Activated naive CD4-positive, alpha-beta T cell treated with anti-CD3 and anti-CD28 coated beads, Interleukin-2, amount 50 U/mL, for 24 hours (primary cell): ENCODE measurements around the gene ARAP1.
A peak's percentile ranks its signal among the peaks of the same experiment; 100 is the strongest.

Source experiments
- H3K27ac Mint-ChIP-seq: one replicate; pipeline ENCODE4 v1.8.0; 2021; ENCODE audit warnings: mild to moderate bottlenecking, mixed read lengths
- H3K27me3 Mint-ChIP-seq: one replicate; pipeline ENCODE4 v1.8.0; 2021; ENCODE audit warnings: mixed read lengths
- H3K36me3 Mint-ChIP-seq: one replicate; pipeline ENCODE4 v1.8.0; 2021; ENCODE audit warnings: mixed read lengths
- H3K4me1 Mint-ChIP-seq: one replicate; pipeline ENCODE4 v1.8.0; 2021; ENCODE audit warnings: mixed read lengths
- H3K4me3 Mint-ChIP-seq: one replicate; pipeline ENCODE4 v1.8.0; 2021; ENCODE audit warnings: mild to moderate bottlenecking, mixed read lengths
- H3K9me3 Mint-ChIP-seq: one replicate; pipeline ENCODE4 v1.8.0; 2021; ENCODE audit warnings: mixed read lengths

Gene ARAP1

DNA sequence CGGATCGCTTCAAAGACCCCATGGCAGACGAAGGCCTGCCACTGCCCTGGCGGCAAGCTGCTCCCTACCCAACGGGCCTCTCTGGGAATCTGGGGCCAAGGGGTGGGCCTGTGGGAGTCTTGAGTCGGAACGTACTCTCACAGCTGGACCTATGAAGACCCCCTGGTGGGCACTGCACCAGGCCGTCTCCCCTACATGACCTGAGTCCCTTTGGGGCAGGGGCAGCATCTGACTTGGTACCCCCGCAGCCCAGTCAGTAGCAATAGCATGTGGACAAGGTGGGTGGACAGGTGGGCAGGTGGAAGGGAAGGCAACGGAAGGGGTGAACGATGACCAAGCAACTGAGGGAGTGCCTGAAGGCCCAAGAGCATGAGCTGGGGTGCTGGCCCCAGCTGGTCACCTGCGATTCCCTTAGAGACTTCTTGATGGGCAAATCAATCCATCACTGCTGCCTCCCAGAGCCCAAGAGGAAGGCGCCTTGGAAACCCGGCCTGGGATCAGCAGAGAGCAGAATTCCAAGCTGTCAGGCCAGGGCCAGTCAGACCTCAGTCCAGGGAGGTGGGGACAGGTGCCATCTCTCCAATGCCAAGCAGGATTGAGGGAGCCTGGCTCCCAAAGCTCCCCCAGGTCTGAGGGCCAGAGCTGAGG is 35.3 kb downstream of the ARAP1 start:
- Mint-ChIP-seq H3K36me3 (no peaks in the 10 kb centered on the region), H3K4me1 (peaks cover 73% of the 10 kb centered on the region), H3K9me3 (no peaks in the 10 kb centered on the region), H3K27me3 (no peaks in the 10 kb centered on the region), H3K27ac (no peak overlapping the region), H3K4me3 (no peak overlapping the region)

- no peaks in the 10 kb centered on the region for H3K9me3 Mint-ChIP-seq
- H3K27me3 Mint-ChIP-seq = no peaks in the 10 kb centered on the region
- H3K4me1 Mint-ChIP-seq = peaks cover 67% of the 10 kb centered on the region
- no peak overlapping the region for H3K4me3 Mint-ChIP-seq
- H3K27ac Mint-ChIP-seq = no peak overlapping the region
- peaks cover under 1% of the 10 kb centered on the region for H3K36me3 Mint-ChIP-seq
Measured at GRCh38 chr11:72716290-72716689, 35.9 kb downstream of the ARAP1 start.

- no peak overlapping the region for H3K4me3 Mint-ChIP-seq
- peak overlapping the region; percentile 74 for H3K27ac Mint-ChIP-seq
- no peaks in the 10 kb centered on the region for H3K9me3 Mint-ChIP-seq
- peaks cover 9% of the 10 kb centered on the region for H3K36me3 Mint-ChIP-seq
- no peaks in the 10 kb centered on the region for H3K27me3 Mint-ChIP-seq
- H3K4me1 Mint-ChIP-seq = peaks cover 35% of the 10 kb centered on the region
Measured at GRCh38 chr11:72712841-72713240, 39.4 kb downstream of the ARAP1 start.

- Mint-ChIP-seq H3K4me3 (no peak overlapping the region), H3K27ac (peak overlapping the region; percentile 74), H3K36me3 (peaks cover 11% of the 10 kb centered on the region)
Measured at GRCh38 chr11:72712168-72712751, 39.9 kb downstream of the ARAP1 start.

GRCh38 chr11:72711141-72711540 is 41.1 kb downstream of the ARAP1 start:
- no peak overlapping the region for H3K27ac Mint-ChIP-seq
- H3K9me3 Mint-ChIP-seq = no peaks in the 10 kb centered on the region
- H3K4me3 Mint-ChIP-seq = no peak overlapping the region
- peaks cover 23% of the 10 kb centered on the region for H3K4me1 Mint-ChIP-seq
- peaks cover 16% of the 10 kb centered on the region for H3K36me3 Mint-ChIP-seq
- H3K27me3 Mint-ChIP-seq = no peaks in the 10 kb centered on the region

More at GRCh38 chr11:72712168-72712751, 39.9 kb downstream of the ARAP1 start:
- H3K9me3 Mint-ChIP-seq = no peaks in the 10 kb centered on the region
- H3K4me1 Mint-ChIP-seq = peaks cover 31% of the 10 kb centered on the region
- no peaks in the 10 kb centered on the region for H3K27me3 Mint-ChIP-seq

DNA sequence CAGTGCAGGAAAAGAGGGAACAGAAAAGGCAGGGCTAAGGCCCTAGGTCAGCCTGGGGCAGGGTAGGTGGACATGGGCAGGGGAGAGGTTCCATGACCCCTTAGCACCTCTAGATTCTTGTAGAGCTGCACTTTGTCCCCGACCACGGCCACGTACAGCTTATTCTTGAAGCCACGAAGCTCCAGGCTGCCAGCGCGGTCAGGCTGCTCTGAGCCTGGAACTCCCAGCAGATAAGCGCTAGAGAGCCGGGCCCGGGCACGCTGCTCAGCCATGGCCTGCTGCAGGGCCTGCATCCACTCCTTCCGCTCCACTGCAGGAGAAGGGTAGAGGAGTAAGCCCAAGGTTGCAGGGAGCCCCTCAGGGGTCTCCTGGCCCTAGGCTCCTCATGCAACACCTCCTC is 41.9 kb downstream of the ARAP1 start:
- H3K4me1 Mint-ChIP-seq = peaks cover 16% of the 10 kb centered on the region
- no peaks in the 10 kb centered on the region for H3K27me3 Mint-ChIP-seq
- peak overlapping the region; percentile 55 for H3K27ac Mint-ChIP-seq
- peaks cover 20% of the 10 kb centered on the region for H3K36me3 Mint-ChIP-seq
- no peaks in the 10 kb centered on the region for H3K9me3 Mint-ChIP-seq
- no peak overlapping the region for H3K4me3 Mint-ChIP-seq

DNA sequence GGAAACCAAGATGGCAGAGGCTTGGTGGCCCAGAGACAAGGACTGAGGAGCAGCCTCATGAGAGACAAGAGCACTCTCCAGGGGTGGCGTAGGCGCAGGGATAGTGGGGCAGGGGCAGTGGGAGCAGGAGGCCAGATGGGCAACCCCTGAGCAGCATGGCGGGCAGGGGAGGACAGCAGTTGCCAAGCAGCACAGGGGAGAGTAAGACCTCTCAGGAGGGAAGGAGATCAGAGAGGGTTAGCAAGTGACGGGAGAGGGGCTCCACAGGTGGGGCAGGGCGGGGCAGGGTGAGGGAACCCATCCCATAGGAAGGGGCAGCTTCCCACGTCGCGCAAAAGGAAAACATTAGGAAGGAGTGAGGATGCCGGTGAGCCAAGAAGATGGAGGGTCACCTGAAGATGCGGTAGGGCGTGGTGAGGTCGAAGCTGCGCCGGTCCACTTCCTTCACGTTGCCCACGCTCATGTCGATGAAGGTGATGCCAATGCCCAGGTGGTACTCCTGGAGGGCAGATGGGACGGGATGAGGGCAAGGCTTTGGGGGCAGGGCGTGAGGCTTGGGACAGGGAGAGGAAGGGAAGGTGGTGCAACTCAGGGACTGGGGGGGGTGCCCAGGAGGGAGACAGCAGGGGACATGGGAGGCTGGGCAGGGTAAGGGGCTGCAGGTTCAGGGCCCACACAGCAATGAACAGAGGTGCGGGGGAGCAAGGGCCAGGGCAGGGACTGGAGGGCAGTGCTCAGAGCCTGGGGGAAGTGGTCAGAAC is 42.5 kb downstream of the ARAP1 start:
- Mint-ChIP-seq H3K4me1 (peaks cover 10% of the 10 kb centered on the region), H3K27ac (peak overlapping the region; percentile 55), H3K36me3 (peaks cover 24% of the 10 kb centered on the region), H3K9me3 (no peaks in the 10 kb centered on the region), H3K27me3 (no peaks in the 10 kb centered on the region), H3K4me3 (no peak overlapping the region)

DNA sequence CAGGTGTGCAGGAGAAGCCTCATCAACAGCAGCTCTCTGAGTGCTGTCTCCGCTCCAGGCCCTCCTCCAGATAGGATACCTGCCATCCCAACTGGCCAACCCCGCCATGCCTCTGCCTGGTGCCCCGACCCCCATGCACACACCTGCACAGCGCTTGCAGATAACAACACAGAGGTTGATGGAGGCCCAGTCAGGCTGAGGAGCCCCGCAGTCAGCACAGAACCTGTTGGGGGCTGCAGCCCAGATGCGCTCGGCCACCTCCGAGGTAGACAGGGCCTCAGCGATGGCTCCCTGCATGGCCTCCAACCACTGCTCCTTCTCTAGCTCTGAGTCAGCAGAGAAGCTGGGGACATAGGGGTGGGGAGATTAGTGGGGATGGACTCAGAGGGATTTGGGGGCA is 45.2 kb downstream of the ARAP1 start:
- peaks cover 24% of the 10 kb centered on the region for H3K36me3 Mint-ChIP-seq
- no peaks in the 10 kb centered on the region for H3K4me1 Mint-ChIP-seq
- H3K27me3 Mint-ChIP-seq = no peaks in the 10 kb centered on the region
- no peaks in the 10 kb centered on the region for H3K9me3 Mint-ChIP-seq
- H3K27ac Mint-ChIP-seq = no peak overlapping the region
- H3K4me3 Mint-ChIP-seq = no peak overlapping the region

GRCh38 chr11:72706579-72706978 is 45.6 kb downstream of the ARAP1 start:
- Mint-ChIP-seq H3K27ac (peak overlapping the region; percentile 55), H3K9me3 (no peaks in the 10 kb centered on the region), H3K36me3 (peaks cover 24% of the 10 kb centered on the region)

DNA sequence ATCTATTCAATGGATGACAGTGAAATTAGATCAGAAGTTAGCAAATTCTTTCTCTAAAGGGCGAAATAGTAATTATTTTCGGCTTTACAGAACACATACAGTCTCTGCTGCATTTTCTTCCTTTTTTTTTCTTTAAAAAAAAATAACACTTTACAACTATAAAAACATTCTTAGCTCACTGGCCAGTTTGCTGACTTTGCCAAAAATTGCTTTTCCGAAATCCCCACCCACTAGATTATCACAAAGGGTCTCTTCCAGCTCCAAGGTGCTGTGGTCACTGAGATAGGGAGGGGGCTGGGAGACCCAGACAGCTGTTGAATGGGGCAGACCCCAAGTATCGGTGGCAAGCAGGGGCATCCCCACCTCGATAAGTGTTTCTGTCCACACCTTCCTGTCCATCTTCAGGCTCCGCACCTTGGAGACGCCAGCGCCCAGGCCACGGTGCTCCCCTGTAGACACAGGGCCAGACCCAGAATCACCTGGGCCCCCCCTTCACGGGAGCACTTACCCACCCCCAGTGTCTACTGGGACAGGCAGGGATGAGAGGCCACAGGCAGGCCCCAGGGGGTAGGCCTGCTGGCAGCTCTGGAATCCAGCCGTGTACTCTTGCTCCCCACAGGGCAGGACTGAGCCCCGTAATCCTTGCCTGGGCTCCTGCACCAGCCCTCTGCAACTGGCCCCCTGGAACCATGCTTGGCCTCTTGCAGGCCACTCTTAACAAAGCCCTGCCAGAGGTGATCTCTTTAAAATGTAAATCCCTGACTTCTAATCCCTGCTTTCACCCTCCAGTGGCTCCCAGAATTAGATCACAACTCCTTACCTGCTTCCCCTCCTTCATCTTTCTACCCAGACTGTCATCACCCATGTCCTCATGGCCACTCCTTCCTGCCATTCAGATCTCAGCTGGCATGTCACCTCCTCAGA is 46.5 kb downstream of the ARAP1 start:
- Mint-ChIP-seq H3K36me3 (peaks cover 23% of the 10 kb centered on the region), H3K27me3 (no peaks in the 10 kb centered on the region), H3K4me1 (no peaks in the 10 kb centered on the region)

More at GRCh38 chr11:72706579-72706978, 45.6 kb downstream of the ARAP1 start:
- H3K27me3 Mint-ChIP-seq = no peaks in the 10 kb centered on the region
- no peak overlapping the region for H3K4me3 Mint-ChIP-seq
- no peaks in the 10 kb centered on the region for H3K4me1 Mint-ChIP-seq

DNA sequence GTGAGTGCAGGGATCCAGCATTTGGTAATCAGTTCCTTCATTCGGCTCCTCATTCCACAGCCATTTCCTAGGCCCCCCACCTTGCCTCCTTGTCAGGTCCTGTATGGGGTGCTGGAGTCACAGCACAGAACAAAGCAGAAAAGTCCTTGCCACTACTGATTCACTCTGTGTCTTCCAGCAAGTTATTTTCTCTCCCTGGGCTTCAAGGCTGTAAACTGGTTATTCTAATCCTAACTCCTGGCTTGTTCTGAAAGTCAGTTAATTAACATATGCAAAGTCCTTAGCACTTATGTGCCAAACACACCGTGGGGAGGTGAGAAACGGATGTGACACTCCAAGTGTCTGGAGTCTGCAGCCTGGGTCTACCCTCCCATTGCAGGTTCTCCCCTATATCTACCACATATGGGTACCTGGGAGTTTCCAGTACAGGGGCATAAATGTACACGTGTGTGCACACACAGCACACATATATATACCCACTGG is 47.4 kb downstream of the ARAP1 start:
- H3K36me3 Mint-ChIP-seq = peaks cover 23% of the 10 kb centered on the region
- H3K27ac Mint-ChIP-seq = no peak overlapping the region
- H3K4me3 Mint-ChIP-seq = no peak overlapping the region
- no peaks in the 10 kb centered on the region for H3K27me3 Mint-ChIP-seq
- H3K9me3 Mint-ChIP-seq = no peaks in the 10 kb centered on the region
- no peaks in the 10 kb centered on the region for H3K4me1 Mint-ChIP-seq

More for the DNA sequence above, 46.5 kb downstream of the ARAP1 start:
- Mint-ChIP-seq H3K27ac (peak overlapping the region; percentile 55), H3K9me3 (no peaks in the 10 kb centered on the region), H3K4me3 (no peak overlapping the region)

GRCh38 chr11:72704028-72704782 is 48.0 kb downstream of the ARAP1 start:
- H3K9me3 Mint-ChIP-seq = no peaks in the 10 kb centered on the region
- peaks cover 21% of the 10 kb centered on the region for H3K36me3 Mint-ChIP-seq
- no peaks in the 10 kb centered on the region for H3K27me3 Mint-ChIP-seq
- no peak overlapping the region for H3K4me3 Mint-ChIP-seq
- H3K27ac Mint-ChIP-seq = no peak overlapping the region
- no peaks in the 10 kb centered on the region for H3K4me1 Mint-ChIP-seq

- Mint-ChIP-seq H3K27ac (no peak overlapping the region), H3K4me1 (no peaks in the 10 kb centered on the region), H3K27me3 (no peaks in the 10 kb centered on the region), H3K36me3 (peaks cover 20% of the 10 kb centered on the region), H3K9me3 (no peaks in the 10 kb centered on the region), H3K4me3 (no peak overlapping the region)
Measured at GRCh38 chr11:72703267-72704008, 48.8 kb downstream of the ARAP1 start.

GRCh38 chr11:72702577-72703241 is 49.5 kb downstream of the ARAP1 start:
- Mint-ChIP-seq H3K36me3 (peaks cover 17% of the 10 kb centered on the region), H3K27ac (no peak overlapping the region), H3K9me3 (no peaks in the 10 kb centered on the region), H3K27me3 (no peaks in the 10 kb centered on the region), H3K4me3 (no peak overlapping the region), H3K4me1 (no peaks in the 10 kb centered on the region)
